HAP-1 (cell line): Measurements from ENCODE around the gene TRPM2.

Source experiments
- DNase-seq, 2 experiments: peaks; one replicate each; pipeline ENCODE4 v3.0.0-alpha.2; 2016 to 2020; ENCODE audit warnings: low spot score in 2 of 2
- H3K27me3 ChIP-seq: fragments of 250-450 bp; sonication (Bioruptor Pico); 2 replicates; pipeline ENCODE4 v1.5.1; 2020; ENCODE audit warnings: low read depth, mild to moderate bottlenecking, moderate library complexity
- H3K36me3 ChIP-seq: fragments of 250-450 bp; sonication (Bioruptor Pico); replicated peaks from 2 replicates; pipeline ENCODE4 v1.5.1; 2020; ENCODE audit warnings: mild to moderate bottlenecking
- H3K4me1 ChIP-seq: fragments of 250-450 bp; sonication (Bioruptor Pico); 2 replicates; pipeline ENCODE4 v1.5.1; 2020; ENCODE audit warnings: mild to moderate bottlenecking
- H3K4me3 ChIP-seq: fragments of 250-450 bp; sonication (Bioruptor Pico); 2 replicates; pipeline ENCODE4 v1.5.1; 2020; ENCODE audit warnings: mild to moderate bottlenecking, moderate library complexity
- H3K9me3 ChIP-seq: fragments of 250-450 bp; sonication (Bioruptor Pico); 2 replicates; pipeline ENCODE4 v1.5.1; 2020; ENCODE audit warnings: mild to moderate bottlenecking, moderate library complexity
- in situ Hi-C: fragments of 300-500 bp; cut with MboI; formaldehyde crosslinking; loops from 3 replicates; pipeline ENCODE4 v1.14.3; 2020; ENCODE audit warnings: low sequenced_read_pairs, inconsistent platforms, mixed read lengths

The TRPM2 gene

GRCh38 chr21:44456915-44457736, 103.7 kb downstream of the TRPM2 start:
- no peak overlapping the region for H3K4me3 ChIP-seq
- 0 out of 2 replicates have a peak, but pooled peaks cover under 1% of the 10 kb centered on the region for H3K27me3 ChIP-seq
- H3K9me3 ChIP-seq: no peaks in the 10 kb centered on the region
- no peaks in the 10 kb centered on the region for H3K36me3 ChIP-seq
- in situ Hi-C loops: no loop called here
- H3K4me1 ChIP-seq: no peaks in the 10 kb centered on the region
- no peak for DNase-seq

- no peaks in the 10 kb centered on the region for H3K36me3 ChIP-seq
- DNase-seq: no peak
- no peaks in the 10 kb centered on the region for H3K4me1 ChIP-seq
- H3K9me3 ChIP-seq: no peaks in the 10 kb centered on the region
- no peak overlapping the region for H3K4me3 ChIP-seq
- in situ Hi-C loops: no loop called here
- no peaks in the 10 kb centered on the region for H3K27me3 ChIP-seq
These were observed 105.7 kb downstream of the TRPM2 start for GRCh38 chr21:44458971-44459711.

- Histone ChIP-seq H3K4me3 (no peak overlapping the region), H3K9me3 (no peaks in the 10 kb centered on the region), H3K36me3 (no peaks in the 10 kb centered on the region), H3K27me3 (no peaks in the 10 kb centered on the region), H3K4me1 (no peaks in the 10 kb centered on the region)
- no peak for DNase-seq
- in situ Hi-C loops: loop anchor here (10.0 kb wide), 1 partner anchor 115 kb away; no protein-coding TSS in a partner anchor
These were observed 106.5 kb downstream of the TRPM2 start for GRCh38 chr21:44459712-44460440.

- Histone ChIP-seq H3K36me3 (no peaks in the 10 kb centered on the region), H3K27me3 (no peaks in the 10 kb centered on the region), H3K9me3 (no peaks in the 10 kb centered on the region), H3K4me3 (no peak overlapping the region), H3K4me1 (no peaks in the 10 kb centered on the region)
- in situ Hi-C loops: loop anchor here (10.0 kb wide), 1 partner anchor 116 kb away; no protein-coding TSS in a partner anchor
- DNase-seq: no peak
These were observed 107.0 kb downstream of the TRPM2 start for GRCh38 chr21:44460441-44460755.

GRCh38 chr21:44461005-44461404, 107.6 kb downstream of the TRPM2 start:
- Histone ChIP-seq H3K27me3 (no peaks in the 10 kb centered on the region), H3K36me3 (no peaks in the 10 kb centered on the region), H3K4me1 (no peaks in the 10 kb centered on the region), H3K4me3 (no peak overlapping the region), H3K9me3 (no peaks in the 10 kb centered on the region)
- in situ Hi-C loops: loop anchor here (10.0 kb wide), 1 partner anchor 116 kb away; no protein-coding TSS in a partner anchor
- no peak for DNase-seq

GRCh38 chr21:44461464-44462001, 108.1 kb downstream of the TRPM2 start:
- Histone ChIP-seq H3K36me3 (no peaks in the 10 kb centered on the region), H3K4me3 (no peak overlapping the region), H3K27me3 (no peaks in the 10 kb centered on the region), H3K9me3 (no peaks in the 10 kb centered on the region), H3K4me1 (no peaks in the 10 kb centered on the region)
- in situ Hi-C loops: loop anchor here (10.0 kb wide), 1 partner anchor 117 kb away; no protein-coding TSS in a partner anchor
- DNase-seq: no peak

GRCh38 chr21:44462086-44462833, 108.8 kb downstream of the TRPM2 start:
- in situ Hi-C loops: loop anchor here (10.0 kb wide), 1 partner anchor 117 kb away; no protein-coding TSS in a partner anchor
- no peaks in the 10 kb centered on the region for H3K9me3 ChIP-seq
- no peaks in the 10 kb centered on the region for H3K4me1 ChIP-seq
- no peaks in the 10 kb centered on the region for H3K36me3 ChIP-seq
- DNase-seq: no peak
- no peak overlapping the region for H3K4me3 ChIP-seq
- H3K27me3 ChIP-seq: no peaks in the 10 kb centered on the region

GRCh38 chr21:44462834-44463200, 109.4 kb downstream of the TRPM2 start:
- no peaks in the 10 kb centered on the region for H3K36me3 ChIP-seq
- in situ Hi-C loops: loop anchor here (10.0 kb wide), 1 partner anchor 118 kb away; no protein-coding TSS in a partner anchor
- H3K9me3 ChIP-seq: no peaks in the 10 kb centered on the region
- DNase-seq: no peak
- no peak overlapping the region for H3K4me3 ChIP-seq
- H3K4me1 ChIP-seq: no peaks in the 10 kb centered on the region
- no peaks in the 10 kb centered on the region for H3K27me3 ChIP-seq

- in situ Hi-C loops: loop anchor here (10.0 kb wide), 1 partner anchor 119 kb away; no protein-coding TSS in a partner anchor
- Histone ChIP-seq H3K4me1 (no peaks in the 10 kb centered on the region), H3K9me3 (no peaks in the 10 kb centered on the region), H3K36me3 (no peaks in the 10 kb centered on the region), H3K4me3 (no peak overlapping the region), H3K27me3 (no peaks in the 10 kb centered on the region)
- no peak for DNase-seq
These were observed 110.3 kb downstream of the TRPM2 start for GRCh38 chr21:44463724-44464123.

GRCh38 chr21:44464351-44464750, 110.9 kb downstream of the TRPM2 start:
- no peaks in the 10 kb centered on the region for H3K4me1 ChIP-seq
- in situ Hi-C loops: loop anchor here (10.0 kb wide), 1 partner anchor 120 kb away; no protein-coding TSS in a partner anchor
- H3K4me3 ChIP-seq: no peak overlapping the region
- no peak for DNase-seq
- H3K27me3 ChIP-seq: no peaks in the 10 kb centered on the region
- H3K9me3 ChIP-seq: no peaks in the 10 kb centered on the region
- no peaks in the 10 kb centered on the region for H3K36me3 ChIP-seq

GRCh38 chr21:44466351-44466954, 113.0 kb downstream of the TRPM2 start:
- Histone ChIP-seq H3K27me3 (no peaks in the 10 kb centered on the region), H3K4me3 (no peak overlapping the region), H3K4me1 (peaks cover 8% of the 10 kb centered on the region), H3K36me3 (no peaks in the 10 kb centered on the region), H3K9me3 (0 out of 2 replicates have a peak, but pooled peaks cover 2% of the 10 kb centered on the region)
- in situ Hi-C loops: loop anchor here (10.0 kb wide), 1 partner anchor 122 kb away; no protein-coding TSS in a partner anchor
- DNase-seq: no peak

GRCh38 chr21:44466996-44467858, 113.8 kb downstream of the TRPM2 start:
- DNase-seq: no peak
- H3K9me3 ChIP-seq: 0 out of 2 replicates have a peak, but pooled peaks cover 2% of the 10 kb centered on the region
- H3K4me3 ChIP-seq: no peak overlapping the region
- no peaks in the 10 kb centered on the region for H3K27me3 ChIP-seq
- H3K4me1 ChIP-seq: peaks cover 13% of the 10 kb centered on the region
- no peaks in the 10 kb centered on the region for H3K36me3 ChIP-seq
- in situ Hi-C loops: loop anchor here (10.0 kb wide), 1 partner anchor 122 kb away; no protein-coding TSS in a partner anchor
